ENCODE data around the gene SEMA3D. TPM values are rescaled to one million over a fixed set of nuclear protein-coding genes. Genes with fewer than 3 reads are reported as not detected.

Gene SEMA3D
- total and polyA plus RNA-seq, 9 donors = 0.75 to 6.1 (median 3.0) TPM

- Histone ChIP-seq H3K4me1 (ENCODE audit: insufficient read depth) (no peaks in the 10 kb centered on the region), H3K27ac (no peak overlapping the region), H3K4me3 (no peak overlapping the region), H3K9me3 (no peaks in the 10 kb centered on the region), H3K27me3 (no peaks in the 10 kb centered on the region), H3K36me3 (no peaks in the 10 kb centered on the region)
- TF ChIP-seq CTCF (IDR thresholded peaks at IDR 0.05) (no peak), POLR2A (IDR thresholded peaks at IDR 0.05) (no peak)
- intact Hi-C loops (cut with DNase I) = no loop called here
- no peak for DNase-seq
- WGBS, 3 donors = 76 to 87% (median 82%) methylated on average over 7 of the region's 7 CpGs
Observed at GRCh38 chr7:85014936-85015660, 171.8 kb downstream of the SEMA3D start.

- H3K9me3 ChIP-seq = no peaks in the 10 kb centered on the region
- intact Hi-C loops (cut with DNase I) = no loop called here
- DNase-seq = no peak
- 74 to 83% (median 83%) methylated on average over 4 of the region's 4 CpGs for WGBS, 3 donors
- no peak overlapping the region for H3K4me3 ChIP-seq
- TF ChIP-seq CTCF (IDR thresholded peaks at IDR 0.05) (no peak), POLR2A (IDR thresholded peaks at IDR 0.05) (no peak), EP300 (IDR thresholded peaks at IDR 0.05) (no peak)
- H3K27ac ChIP-seq = no peak overlapping the region
- no peaks in the 10 kb centered on the region for H3K27me3 ChIP-seq
- H3K4me1 ChIP-seq (ENCODE audit: insufficient read depth) = no peaks in the 10 kb centered on the region
- H3K36me3 ChIP-seq = no peaks in the 10 kb centered on the region
Observed at GRCh38 chr7:85011127-85011526, 175.7 kb downstream of the SEMA3D start.

GRCh38 chr7:85010306-85010705 is 176.6 kb downstream of the SEMA3D start:
- no peak for DNase-seq
- intact Hi-C loops (cut with DNase I) = no loop called here
- Histone ChIP-seq H3K4me1 (ENCODE audit: insufficient read depth) (no peaks in the 10 kb centered on the region), H3K4me3 (no peak overlapping the region), H3K27ac (no peak overlapping the region), H3K27me3 (no peaks in the 10 kb centered on the region), H3K36me3 (no peaks in the 10 kb centered on the region), H3K9me3 (no peaks in the 10 kb centered on the region)
- TF ChIP-seq CTCF (IDR thresholded peaks at IDR 0.05) (no peak), EP300 (IDR thresholded peaks at IDR 0.05) (no peak), POLR2A (IDR thresholded peaks at IDR 0.05) (no peak)

- no peak overlapping the region for H3K4me3 ChIP-seq
- WGBS, 3 donors = 80 to 89% (median 85%) methylated on average over 1 of the region's 1 CpG
- H3K4me1 ChIP-seq (ENCODE audit: insufficient read depth) = no peaks in the 10 kb centered on the region
- no peaks in the 10 kb centered on the region for H3K9me3 ChIP-seq
- intact Hi-C loops (cut with DNase I) = no loop called here
- H3K27me3 ChIP-seq = no peaks in the 10 kb centered on the region
- no peaks in the 10 kb centered on the region for H3K36me3 ChIP-seq
- no peak overlapping the region for H3K27ac ChIP-seq
- TF ChIP-seq CTCF (IDR thresholded peaks at IDR 0.05) (no peak), EP300 (IDR thresholded peaks at IDR 0.05) (no peak), POLR2A (IDR thresholded peaks at IDR 0.05) (no peak)
- DNase-seq = no peak
Observed at GRCh38 chr7:85006754-85007153, 180.1 kb downstream of the SEMA3D start.
